ENCODE data around the gene KATNAL1. TPM values are rescaled to one million over a fixed set of nuclear protein-coding genes. Genes with fewer than 3 reads are reported as not detected.

The KATNAL1 gene
- polyA plus RNA-seq, 3 donors: 0.49 to 1.2 (median 1.0) TPM

DNA sequence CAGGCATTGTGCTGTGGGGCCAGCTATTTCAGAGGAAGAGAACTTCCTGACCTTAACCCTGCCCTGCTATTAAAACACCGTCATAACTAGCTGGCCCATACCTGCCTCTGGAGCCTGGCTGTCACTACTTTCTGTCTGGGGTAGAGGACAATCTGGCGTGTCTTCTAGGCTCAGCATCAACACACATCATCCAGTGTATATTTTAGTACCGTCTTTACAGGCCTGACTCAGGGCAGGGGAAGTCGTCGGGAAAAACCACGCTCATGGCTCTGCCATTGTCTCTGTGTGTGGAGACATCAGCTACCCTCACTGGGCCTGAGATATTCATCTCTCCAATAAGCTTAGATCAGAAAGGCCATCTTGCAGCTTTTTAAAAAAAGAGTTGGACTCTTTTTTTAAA is 151.1 kb downstream of the KATNAL1 start:
- no peak for DNase-seq
- Mint-ChIP-seq H3K4me3 (peak overlapping the region in 1 of 2 donors; percentile 35), H3K27me3 (ENCODE audit: low read depth in 3 of 3) (peaks cover 1 to 4% (median 2%) of the 10 kb centered on the region in 3 donors), H3K4me1 (no peaks in the 10 kb centered on the region), H3K27ac (no peak overlapping the region), H3K36me3 (no peaks in the 10 kb centered on the region), H3K9me3 (peaks cover 0 to 3% (median 0%) of the 10 kb centered on the region in 7 donors)
- Histone ChIP-seq H3K4me3 (replicated peaks in 1 of 3; ENCODE audit: low read depth in 2 of 3, low read length in 3 of 3) (no peak overlapping the region), H4K20me1 (ENCODE audit: insufficient read depth, low read length) (no peaks in the 10 kb centered on the region), H3K36me3 (replicated peaks in 1 of 2; ENCODE audit: control insufficient read depth in 1 of 2, insufficient read depth in 2 of 2, low read length in 2 of 2) (no peaks in the 10 kb centered on the region), H3K4me1 (ENCODE audit: control insufficient read depth in 1 of 2, insufficient read depth in 2 of 2, low read length in 2 of 2) (no peaks in the 10 kb centered on the region), H3K9ac (ENCODE audit: insufficient read depth, low read length, poor library complexity, severe bottlenecking) (no peak overlapping the region), H3K27ac (ENCODE audit: low read depth in 1 of 2, low read length in 2 of 2) (no peak overlapping the region), H3K27me3 (ENCODE audit: control insufficient read depth in 2 of 2, insufficient read depth in 2 of 2, low read length in 2 of 2) (no peaks in the 10 kb centered on the region), H3K9me3 (replicated peaks in 1 of 2; ENCODE audit: control insufficient read depth in 1 of 2, insufficient read depth in 1 of 2, low read length in 2 of 2) (no peaks in the 10 kb centered on the region), H2AFZ (ENCODE audit: insufficient read depth, low read depth, low read length, poor library complexity, severe bottlenecking) (no peak overlapping the region), H3K4me2 (replicated peaks; ENCODE audit: extremely low read depth, low read length, poor library complexity, severe bottlenecking) (no peak overlapping the region), H3K79me2 (ENCODE audit: insufficient read depth, low read length) (no peaks in the 10 kb centered on the region)
- intact Hi-C loops (cut with micrococcal nuclease): no loop called here
- TF ChIP-seq, protein P1, sequence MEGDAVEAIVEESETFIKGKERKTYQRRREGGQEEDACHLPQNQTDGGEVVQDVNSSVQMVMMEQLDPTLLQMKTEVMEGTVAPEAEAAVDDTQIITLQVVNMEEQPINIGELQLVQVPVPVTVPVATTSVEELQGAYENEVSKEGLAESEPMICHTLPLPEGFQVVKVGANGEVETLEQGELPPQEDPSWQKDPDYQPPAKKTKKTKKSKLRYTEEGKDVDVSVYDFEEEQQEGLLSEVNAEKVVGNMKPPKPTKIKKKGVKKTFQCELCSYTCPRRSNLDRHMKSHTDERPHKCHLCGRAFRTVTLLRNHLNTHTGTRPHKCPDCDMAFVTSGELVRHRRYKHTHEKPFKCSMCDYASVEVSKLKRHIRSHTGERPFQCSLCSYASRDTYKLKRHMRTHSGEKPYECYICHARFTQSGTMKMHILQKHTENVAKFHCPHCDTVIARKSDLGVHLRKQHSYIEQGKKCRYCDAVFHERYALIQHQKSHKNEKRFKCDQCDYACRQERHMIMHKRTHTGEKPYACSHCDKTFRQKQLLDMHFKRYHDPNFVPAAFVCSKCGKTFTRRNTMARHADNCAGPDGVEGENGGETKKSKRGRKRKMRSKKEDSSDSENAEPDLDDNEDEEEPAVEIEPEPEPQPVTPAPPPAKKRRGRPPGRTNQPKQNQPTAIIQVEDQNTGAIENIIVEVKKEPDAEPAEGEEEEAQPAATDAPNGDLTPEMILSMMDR (IDR thresholded peaks at IDR 0.05): no peak
- WGBS (ENCODE audit: insufficient coverage): 80% methylated on average over 1 of the region's 6 CpGs

DNA sequence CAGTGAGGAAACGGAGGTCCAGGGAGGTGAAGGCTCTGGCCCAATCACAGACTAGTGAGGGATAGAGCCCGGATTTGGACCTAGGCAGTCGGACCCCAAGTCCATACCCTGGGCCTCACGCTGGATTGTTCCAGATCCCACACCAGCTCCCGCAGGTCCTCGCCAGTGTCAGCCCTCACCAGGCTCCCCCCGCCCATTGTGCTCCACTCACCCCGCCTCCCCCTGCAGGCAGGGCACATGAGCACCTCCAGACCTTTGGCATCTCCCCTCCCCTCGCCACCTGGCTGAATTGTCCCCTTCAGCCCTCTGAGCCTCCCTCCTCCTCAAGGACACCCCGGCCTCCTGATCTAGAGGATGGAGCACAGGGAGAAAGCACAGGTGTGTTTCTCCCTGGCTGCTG is 152.4 kb downstream of the KATNAL1 start:
- no peaks in the 10 kb centered on the region for H3K36me3 Mint-ChIP-seq
- no peaks in the 10 kb centered on the region for H3K4me1 Mint-ChIP-seq
- Histone ChIP-seq H3K36me3 (replicated peaks in 1 of 2; ENCODE audit: control insufficient read depth in 1 of 2, insufficient read depth in 2 of 2, low read length in 2 of 2) (no peaks in the 10 kb centered on the region), H2AFZ (ENCODE audit: insufficient read depth, low read depth, low read length, poor library complexity, severe bottlenecking) (no peak overlapping the region), H3K4me1 (ENCODE audit: control insufficient read depth in 1 of 2, insufficient read depth in 2 of 2, low read length in 2 of 2) (no peaks in the 10 kb centered on the region), H4K20me1 (ENCODE audit: insufficient read depth, low read length) (no peaks in the 10 kb centered on the region), H3K9me3 (replicated peaks in 1 of 2; ENCODE audit: control insufficient read depth in 1 of 2, insufficient read depth in 1 of 2, low read length in 2 of 2) (no peaks in the 10 kb centered on the region), H3K4me2 (replicated peaks; ENCODE audit: extremely low read depth, low read length, poor library complexity, severe bottlenecking) (no peak overlapping the region), H3K4me3 (replicated peaks in 1 of 3; ENCODE audit: low read depth in 2 of 3, low read length in 3 of 3) (no peak overlapping the region), H3K79me2 (ENCODE audit: insufficient read depth, low read length) (no peaks in the 10 kb centered on the region), H3K27ac (ENCODE audit: low read depth in 1 of 2, low read length in 2 of 2) (no peak overlapping the region), H3K27me3 (ENCODE audit: control insufficient read depth in 2 of 2, insufficient read depth in 2 of 2, low read length in 2 of 2) (no peaks in the 10 kb centered on the region), H3K9ac (ENCODE audit: insufficient read depth, low read length, poor library complexity, severe bottlenecking) (no peak overlapping the region)
- H3K9me3 Mint-ChIP-seq: peaks cover 0 to 3% (median 0%) of the 10 kb centered on the region in 7 donors
- intact Hi-C loops (cut with micrococcal nuclease): no loop called here
- H3K4me3 Mint-ChIP-seq: no peak overlapping the region
- no peak for DNase-seq
- WGBS (ENCODE audit: insufficient coverage): 93% methylated on average over 8 of the region's 10 CpGs
- peaks cover 1 to 4% (median 2%) of the 10 kb centered on the region in 3 donors for H3K27me3 Mint-ChIP-seq (ENCODE audit: low read depth in 3 of 3)
- TF ChIP-seq, protein P1 (IDR thresholded peaks at IDR 0.05): no peak
- H3K27ac Mint-ChIP-seq: no peak overlapping the region

Measured in CD14-positive monocyte (primary cell).